HG03378 (cell line): ENCODE results near the gene ZMYM4.
"Not testable (repeated sequence)": the region's sequence is repeated elsewhere in the genome, so short reads cannot be mapped to it uniquely, and the experiment has no call there.

ENCODE experiments used
- ATAC-seq: cut with Tn5 transposase; IDR thresholded peaks from one replicate; pipeline ENCODE4 v1.9.1; 2021; ENCODE audit warnings: mild to moderate bottlenecking, moderate library complexity; ENCODE audit not compliant: unreplicated experiment

ZMYM4 gene

DNA sequence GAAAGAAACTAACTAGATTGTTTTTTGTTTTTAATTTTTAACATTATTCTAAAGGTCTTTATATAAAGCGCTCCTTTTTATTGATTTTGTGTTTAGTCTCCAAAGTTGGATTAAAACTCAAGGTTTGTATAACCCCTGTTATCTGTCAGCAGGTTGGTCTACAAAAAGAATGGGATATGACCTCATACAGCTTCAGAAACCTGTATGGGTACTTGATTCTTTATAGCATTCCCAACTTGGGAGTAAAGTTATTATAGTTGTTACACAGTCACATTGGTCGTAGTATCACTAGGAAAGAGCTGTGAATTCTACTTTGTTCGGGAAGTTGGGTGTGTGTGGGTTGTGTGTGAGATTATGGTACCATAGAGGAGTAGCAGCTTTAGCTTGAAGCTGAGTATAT, 52.4 kb downstream of the ZMYM4 start:
- no peak for ATAC-seq

DNA sequence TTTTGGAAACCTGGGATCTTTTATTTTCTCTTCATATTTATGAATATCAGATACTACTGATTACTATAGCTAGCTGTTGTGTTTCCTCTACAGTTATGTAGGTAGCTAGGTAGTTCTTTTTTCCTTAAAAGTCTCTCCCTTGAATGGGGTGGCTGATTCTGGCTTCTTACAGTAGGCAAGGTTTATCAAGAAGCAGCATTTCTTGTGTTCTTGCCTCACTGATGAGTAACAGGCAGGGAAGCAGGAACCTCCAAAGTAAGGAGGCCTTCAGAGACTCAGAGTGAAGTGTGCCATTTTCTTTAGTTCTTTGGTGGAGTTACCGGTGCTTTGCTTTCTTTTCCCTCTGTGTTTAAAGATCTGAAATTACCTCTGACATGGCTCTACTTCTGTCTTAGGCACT, 56.0 kb downstream of the ZMYM4 start:
- ATAC-seq: no peak

DNA sequence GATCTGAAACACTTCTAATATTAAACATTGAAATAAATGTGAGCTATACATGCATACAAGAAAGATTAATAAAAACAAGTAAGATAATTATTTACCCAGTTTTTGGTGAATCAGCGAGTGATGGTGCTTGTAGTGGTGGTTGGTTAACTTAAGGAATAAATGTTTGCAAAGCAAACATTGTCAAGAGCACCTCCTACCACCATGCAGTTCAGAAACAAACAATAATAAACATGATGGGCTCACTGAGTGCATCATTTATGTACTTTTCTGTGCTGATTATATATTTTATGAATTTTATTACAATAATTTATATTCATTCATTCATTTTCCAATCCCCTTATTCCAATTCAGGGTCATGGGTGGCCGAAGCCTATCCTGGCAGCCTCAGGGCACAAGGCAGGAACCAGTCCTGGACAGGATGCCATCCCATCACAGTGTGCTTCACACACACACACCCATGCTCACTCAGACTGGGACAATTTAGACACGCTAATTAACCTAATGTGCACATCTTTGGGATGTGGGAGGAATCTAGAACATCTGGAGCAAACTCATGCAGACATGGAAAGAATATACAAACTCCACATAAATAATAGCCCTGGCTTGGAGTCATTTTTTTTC, 57.8 kb downstream of the ZMYM4 start:
- ATAC-seq: no peak

DNA sequence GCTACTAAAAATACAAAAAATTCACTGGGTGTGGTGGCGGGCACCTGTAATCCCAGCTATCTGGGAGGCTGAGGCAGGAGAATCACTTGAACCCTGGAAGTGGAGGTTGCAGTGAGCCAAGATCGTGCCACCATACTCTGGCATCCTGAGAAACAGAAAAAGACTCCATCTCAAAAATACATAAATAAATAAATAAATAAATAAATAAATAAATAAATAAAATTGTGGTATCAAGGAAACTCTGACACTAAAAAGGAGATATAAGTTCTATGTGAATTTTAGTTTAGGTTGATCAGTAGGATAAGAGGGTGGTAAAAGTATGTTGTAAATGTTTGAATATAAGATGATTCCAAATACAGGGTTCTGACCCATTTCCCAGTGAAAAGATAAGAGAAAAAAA, 63.1 kb downstream of the ZMYM4 start:
- not testable (repeated sequence) for ATAC-seq

DNA sequence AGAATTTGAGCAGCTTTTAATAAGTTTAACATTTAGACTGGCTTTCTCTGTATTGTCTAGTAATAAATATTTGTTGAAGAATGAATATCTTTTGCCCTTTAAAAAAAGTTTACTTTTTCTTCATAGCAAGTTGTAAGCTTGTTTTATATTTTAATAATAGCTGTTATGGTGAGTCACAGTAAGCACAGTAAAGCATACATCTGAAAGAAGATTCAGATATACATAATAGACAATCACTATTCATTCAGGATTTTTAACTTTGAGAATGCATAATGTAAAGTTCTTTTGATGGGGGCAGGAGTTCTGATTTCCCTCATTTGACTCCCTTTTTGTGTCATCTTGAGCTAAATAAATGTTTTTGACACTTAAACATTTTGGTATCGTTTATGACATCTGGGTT, 66.0 kb downstream of the ZMYM4 start:
- ATAC-seq: no peak

DNA sequence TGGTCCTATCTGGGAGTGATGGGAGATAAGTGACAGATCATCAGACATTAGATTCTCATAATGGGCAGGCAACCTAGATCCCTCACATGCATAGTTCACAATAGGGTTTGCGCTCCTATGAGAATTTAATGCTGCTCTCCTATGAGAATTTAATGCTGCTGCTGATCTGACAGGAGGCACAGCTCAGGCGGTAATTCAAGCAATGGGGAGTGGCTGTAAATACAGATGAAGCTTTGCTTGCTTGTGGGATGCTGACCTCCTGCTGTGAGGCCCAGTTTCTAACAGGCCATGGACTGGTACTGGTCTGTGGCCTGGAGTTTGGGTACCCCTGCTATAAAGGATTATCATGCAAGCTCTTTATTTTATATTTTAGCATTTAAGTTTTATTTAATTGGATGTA, 72.0 kb downstream of the ZMYM4 start:
- no peak for ATAC-seq

DNA sequence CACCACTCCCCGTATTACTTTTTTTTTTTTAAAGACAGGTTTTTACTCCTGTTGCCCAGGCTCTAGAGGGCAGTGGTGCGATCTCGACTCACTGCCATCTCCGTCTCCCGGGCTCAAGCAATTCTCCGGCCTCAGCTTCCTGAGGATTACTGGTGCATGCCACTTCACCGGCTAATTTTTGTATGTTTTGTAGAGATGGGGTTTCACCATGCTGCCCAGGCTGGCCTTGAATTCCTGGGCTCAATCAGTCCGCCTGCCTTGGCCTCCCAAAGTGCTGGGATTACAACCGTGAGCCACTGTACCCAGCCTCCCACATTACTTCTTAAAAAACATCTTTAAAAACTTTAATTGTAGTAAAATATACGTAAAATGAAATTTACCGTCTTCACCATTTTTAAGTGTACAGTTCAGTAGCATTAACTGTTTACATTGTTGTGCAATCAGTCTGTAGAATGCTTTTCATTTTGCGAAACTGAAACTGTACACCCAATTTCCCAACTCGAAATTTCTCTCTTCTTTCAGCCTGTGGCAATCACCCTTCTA, 77.0 kb downstream of the ZMYM4 start:
- no peak for ATAC-seq

DNA sequence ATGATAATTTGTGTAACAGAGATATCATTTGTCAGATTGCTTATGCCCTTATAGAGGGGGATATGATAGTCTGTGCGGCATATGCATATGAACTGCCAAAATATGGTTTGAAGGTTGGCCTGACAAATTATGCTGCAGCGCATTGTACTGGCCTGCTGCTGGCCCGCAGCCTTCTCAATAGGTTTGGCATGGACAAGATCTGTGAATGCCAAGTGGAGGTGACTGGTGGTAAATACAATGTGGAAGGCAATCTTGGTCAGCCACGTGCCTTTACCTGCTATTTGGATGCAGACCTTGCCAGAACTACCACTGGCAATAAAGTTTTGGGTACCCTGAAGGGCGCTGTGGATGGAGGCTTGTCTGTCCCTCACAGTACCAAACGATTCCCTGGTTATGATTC, 82.4 kb downstream of the ZMYM4 start:
- no peak for ATAC-seq

DNA sequence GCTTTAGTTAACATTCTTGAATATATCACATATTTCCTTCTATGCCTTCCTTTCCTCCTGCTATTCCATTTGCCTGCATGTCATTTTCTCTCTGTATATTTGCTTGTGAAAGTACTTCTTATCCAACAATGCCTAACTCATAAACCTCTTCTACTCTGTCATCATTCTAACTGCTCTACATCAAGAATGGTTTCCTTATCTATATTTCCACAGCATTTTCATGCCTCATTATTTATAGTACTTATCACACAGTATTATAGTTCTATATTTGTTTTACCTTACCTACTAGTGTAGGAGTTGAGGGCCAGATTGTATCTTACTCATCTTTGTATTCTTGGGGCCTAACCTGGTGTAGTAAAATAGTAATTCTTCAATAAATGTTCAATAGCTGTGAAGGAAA, 91.5 kb downstream of the ZMYM4 start:
- ATAC-seq: no peak

DNA sequence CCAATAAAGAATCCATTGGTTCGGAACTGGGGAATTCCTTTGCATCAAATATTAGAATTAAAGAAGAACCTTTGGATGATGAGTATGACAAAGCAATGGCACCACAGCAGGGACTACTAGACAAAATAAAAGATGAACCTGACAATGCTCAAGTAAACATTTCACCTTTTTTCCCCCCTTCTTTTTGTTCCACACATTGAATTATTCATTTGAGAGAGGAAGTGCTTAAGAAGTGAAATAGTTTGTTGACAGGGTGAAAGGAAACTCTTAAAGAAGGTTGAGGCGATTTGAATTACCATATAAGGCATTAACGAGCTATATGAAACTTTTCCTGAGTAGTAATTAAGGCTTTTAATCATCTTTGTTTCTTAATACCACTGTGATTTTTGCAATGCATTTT, 93.1 kb downstream of the ZMYM4 start:
- no peak for ATAC-seq

DNA sequence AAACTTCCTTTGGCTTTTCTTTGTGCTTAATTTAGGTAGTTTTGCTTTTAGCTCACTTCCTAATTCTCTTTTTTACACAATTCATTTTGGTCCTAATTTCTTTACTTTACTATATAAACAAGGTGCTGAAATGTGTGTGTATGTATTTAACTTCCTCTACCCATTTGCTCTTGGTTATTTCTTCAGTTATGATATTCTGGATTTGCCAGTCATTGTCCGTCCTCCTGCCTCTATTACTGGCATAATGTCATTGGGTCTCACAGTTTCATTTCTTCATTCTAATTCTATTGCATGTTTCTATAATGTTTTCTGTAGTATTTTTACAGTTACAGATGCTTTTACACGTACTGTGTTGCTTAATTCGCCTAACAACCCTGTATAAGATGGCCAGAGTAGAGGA, 96.2 kb downstream of the ZMYM4 start:
- no peak for ATAC-seq

DNA sequence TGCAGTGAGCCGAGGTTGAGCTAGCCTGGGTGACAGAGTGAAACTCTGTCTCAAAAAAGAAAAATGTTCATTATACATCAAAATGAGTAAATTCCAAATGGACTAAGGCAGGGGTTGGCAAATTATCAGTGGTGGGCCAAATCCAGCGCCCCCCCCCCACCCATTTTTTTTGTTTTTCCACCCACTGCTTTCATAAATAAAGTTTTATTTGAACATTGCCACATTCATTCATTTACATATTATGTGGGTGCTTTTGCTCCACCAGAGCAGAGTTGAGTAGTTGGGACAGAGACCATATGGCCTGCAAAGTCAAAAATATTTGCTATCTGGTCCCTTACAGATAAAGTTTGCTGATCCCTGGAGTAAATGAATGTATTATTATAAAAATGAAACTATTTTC, 99.4 kb downstream of the ZMYM4 start:
- no peak for ATAC-seq

DNA sequence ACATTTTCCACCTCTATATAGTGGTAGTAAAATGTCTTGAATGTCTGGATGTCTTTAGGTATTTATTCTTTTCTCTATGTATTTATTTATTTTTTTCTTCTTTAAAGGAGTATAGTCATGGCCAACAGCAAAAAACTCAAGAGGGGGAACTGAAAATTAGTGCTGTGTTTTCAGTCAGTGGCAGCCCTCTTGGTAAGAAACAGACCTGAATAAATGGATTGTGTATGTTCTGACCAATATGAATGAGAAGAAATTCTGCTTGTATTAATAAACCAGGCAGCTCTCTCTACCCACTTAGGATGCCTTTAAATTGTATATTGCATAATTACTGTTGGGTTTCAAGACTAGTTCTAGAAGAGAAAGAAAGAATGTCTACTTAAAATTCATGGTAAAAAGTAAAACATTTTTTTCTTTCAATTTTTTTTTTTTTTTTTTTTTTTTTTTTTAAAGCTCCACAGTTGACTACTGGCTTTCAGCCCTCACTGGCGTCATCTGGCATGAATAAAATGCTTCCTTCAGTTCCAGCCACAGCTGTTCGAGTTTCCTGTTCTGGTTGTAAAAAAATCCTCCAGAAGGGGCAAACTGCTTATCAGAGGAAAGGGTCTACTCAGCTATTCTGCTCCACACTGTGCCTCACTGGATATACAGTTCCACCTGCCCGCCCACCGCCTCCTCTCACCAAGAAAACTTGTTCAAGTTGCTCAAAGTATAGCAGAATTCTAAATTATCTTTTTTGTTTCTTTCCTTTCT, 101.6 kb downstream of the ZMYM4 start:
- ATAC-seq: no peak

DNA sequence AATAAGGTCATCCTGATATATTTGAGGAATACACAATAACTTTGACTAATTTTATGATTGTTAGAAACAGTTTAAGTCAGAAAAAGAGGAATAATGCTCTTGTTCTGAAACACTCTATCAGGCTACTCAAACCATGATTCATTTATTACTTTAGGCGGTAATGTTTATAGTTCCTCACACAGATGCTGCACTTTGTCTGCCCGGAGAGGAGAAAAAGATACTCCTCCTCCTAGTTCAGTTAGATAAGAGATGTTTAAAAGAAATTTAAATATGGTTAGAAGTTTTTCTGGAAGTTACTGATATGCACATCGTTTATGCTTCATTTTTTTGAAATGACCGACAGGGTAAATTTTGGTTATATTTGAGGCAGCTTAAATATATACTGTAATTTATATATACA, 103.0 kb downstream of the ZMYM4 start:
- ATAC-seq: no peak

DNA sequence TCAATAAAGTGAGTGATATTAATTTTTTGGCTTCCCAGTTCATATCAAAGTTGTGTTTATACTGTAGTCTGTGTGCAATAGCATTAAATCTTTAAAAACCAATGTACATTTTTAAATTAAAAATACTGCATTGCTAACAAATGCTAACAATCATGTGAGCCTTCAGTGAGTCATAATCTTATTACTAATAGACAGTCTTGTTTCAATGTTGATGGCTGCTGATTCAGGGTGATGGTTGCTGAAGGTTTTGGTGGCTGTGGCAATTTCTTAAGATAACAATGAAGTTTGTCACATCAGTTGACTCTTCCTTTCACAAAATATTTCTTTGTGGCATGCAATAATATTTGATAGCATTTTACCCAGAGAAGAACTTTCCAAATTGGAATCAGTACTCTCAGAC, 109.0 kb downstream of the ZMYM4 start:
- ATAC-seq: no peak

DNA sequence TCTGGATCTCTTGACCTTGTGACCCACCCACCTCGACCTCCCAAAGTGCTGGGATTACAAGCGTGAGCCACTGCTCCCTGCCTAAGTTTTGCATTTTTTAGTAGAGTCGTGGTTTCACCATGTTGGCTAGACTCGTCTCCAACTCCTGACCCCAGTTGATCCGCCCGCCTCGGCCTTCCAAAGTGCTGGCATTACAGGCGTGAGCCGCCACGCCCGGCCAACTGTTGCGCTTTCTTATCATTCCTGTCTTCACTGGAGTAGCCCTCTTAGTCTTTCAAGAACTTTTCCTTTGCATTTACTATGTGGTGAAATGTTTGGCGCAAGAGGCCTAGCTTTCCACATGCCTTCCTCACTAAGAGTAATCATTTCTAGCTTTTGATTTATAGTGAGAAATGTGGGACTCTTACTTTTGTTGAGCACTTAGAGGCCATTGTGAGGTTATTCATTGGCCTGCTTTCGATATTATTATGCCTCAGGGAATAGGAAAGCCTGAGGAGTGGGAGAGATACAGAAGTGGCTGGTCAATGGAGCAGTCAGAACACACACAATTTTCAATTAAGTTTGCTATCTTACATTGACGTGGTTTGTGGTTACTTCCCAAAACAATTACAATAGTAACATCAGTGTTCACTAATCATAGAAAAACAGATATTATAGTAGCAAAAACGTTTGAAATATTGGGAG, 111.0 kb downstream of the ZMYM4 start:
- ATAC-seq: no peak

DNA sequence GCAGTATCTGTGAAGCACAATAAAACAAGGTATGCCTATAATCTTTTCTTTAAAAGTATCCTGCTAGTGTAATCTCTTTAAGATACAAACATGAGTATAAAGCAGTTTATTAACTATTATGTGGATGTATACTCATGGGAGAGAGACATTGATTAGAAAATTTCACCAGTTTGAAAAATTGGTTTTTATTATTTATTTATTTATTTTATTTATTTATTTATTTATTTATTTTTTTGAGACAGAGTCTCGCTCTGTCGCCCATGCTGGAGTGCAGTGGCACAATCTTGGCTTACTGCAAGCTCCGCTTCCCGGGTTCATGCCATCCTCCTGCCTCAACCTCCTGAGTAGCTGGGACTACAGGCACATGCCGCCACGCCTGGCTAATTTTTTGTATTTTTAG, 111.6 kb downstream of the ZMYM4 start:
- ATAC-seq: not testable (repeated sequence)

DNA sequence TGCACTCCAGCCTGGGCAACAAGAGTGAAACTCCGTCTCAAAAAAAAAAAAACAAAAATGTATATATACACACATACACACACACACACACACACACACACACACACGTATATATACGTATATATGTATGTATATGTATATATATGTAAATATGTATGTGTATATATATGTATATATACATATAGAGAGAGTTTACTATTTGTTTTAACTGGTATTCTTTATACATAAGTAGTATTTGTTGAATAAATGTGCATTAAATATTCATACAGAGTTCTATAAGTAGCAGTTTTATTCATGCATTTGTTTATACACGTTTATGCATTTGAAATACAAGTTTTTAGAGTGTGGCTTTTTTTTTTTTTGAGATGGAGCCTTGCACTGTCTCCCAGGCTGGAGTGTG, 113.6 kb downstream of the ZMYM4 start:
- ATAC-seq: no peak

DNA sequence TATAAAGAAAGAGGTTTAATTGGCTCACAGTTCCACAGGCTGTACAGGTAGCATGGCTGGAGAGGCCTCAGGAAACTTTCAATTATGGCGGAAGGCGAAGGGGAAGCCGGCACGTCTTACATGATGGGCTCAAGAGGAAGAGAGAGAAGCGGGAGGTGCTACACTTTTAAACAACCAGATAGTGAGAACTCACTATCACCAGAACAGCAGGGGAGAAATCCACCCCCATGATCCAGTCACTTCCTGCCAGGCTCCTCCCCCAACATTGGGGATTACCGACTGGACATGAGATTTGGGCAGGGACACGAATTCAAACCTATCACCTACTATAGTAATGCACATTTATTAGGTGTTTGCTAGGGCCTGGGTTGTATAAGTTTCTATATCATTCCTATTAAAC, 117.8 kb downstream of the ZMYM4 start:
- ATAC-seq: no peak

DNA sequence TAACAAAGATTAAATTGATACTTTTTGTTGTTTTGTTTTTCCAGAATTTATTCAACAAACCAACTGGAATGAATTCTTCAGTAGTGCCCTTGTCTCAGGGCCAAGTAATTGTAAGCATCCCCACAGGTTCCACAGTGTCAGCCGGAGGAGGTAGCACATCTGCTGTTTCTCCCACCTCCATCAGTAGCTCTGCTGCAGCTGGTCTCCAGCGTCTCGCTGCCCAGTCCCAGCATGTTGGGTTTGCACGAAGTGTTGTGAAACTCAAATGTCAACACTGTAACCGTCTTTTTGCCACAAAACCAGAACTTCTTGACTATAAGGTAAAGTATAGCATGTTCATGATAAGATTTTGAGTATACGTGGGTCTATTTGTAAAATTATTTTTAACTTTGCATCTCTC, 118.5 kb downstream of the ZMYM4 start:
- ATAC-seq: no peak

DNA sequence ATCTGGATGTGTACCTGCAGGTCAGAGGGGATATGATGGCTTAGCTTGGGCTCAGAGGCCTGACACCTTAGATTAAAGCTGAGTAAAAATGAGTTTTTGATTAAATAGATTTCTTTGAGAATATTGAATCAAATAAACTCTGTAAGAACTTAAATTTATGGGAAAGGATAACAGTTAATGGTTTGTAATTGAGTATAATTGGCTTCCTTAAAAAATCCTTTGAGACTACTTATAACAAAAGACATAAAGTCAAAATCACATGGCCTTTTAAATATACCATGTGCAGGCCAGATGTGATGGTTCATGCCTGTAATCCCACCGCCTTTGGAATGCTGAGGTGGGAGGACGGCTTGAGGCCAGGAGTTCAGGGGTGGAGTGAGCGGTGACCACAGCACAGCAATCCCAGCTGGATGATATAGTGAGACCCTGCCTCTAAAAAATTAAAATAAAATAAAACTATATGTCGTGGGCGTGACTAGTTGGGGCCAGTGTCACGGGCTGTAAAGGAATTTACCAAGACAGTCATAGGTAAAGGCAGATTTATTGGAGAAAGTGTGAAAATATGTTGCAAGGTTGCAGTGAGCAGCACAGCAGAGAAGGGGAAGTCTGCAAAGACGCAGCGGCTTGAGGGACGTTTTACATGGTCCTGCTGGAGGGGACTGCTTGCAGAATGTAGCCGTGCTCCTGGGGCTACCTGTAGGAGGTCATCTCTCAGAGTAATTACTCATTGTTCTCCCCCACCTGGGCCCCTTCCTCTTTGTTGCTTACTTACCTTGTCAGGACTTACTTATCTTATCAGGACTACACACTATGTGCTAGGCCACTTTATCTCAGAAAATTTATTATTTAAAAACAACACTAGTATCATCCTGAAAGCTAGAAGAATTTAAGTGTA, 122.3 kb downstream of the ZMYM4 start:
- no peak for ATAC-seq
